ENCODE results near the gene WWTR1.

Gene WWTR1

DNA sequence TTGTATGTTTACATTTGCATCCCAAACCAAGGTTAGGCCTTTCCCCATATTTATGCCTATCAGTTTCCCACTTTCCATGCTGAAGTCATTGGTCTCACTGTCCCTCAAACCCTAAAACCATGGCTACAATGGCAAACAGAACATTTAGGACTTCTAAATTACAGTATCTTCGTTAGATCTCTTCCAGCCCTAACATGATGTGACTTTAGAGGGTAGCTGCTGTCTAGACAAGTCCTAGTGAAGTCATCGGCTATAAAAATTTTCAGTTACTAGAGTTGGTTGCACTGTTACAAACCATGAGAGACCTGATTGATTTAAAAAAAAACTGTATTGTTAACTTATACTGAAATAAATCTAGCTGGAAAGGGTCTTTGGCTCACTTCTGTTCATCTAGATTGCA is 128.7 kb downstream of the WWTR1 start:
- no peak for DNase-seq (ENCODE audit: low read depth)
- TF ChIP-seq CTCF (IDR thresholded peaks at IDR 0.05; ENCODE audit: low read depth, low read length) (no peak), MAX (IDR thresholded peaks at IDR 0.05; ENCODE audit: low read depth, low read length) (no peak), POLR2A (IDR thresholded peaks at IDR 0.05; ENCODE audit: extremely low read depth, insufficient read length) (no peak), MYC (IDR thresholded peaks at IDR 0.05; ENCODE audit: low read depth, low read length) (no peak)
- H3K4me3 ChIP-seq (ENCODE audit: low read depth, low read length), result no peak overlapping the region

GRCh38 chr3:149528340-149528650 is 129.5 kb downstream of the WWTR1 start:
- TF ChIP-seq CTCF (IDR thresholded peaks at IDR 0.05; ENCODE audit: low read depth, low read length) (no peak), MYC (IDR thresholded peaks at IDR 0.05; ENCODE audit: low read depth, low read length) (no peak)
- H3K4me3 ChIP-seq (ENCODE audit: low read depth, low read length), result no peak overlapping the region
- no peak for DNase-seq (ENCODE audit: low read depth)

- TF ChIP-seq MAX (IDR thresholded peaks at IDR 0.05; ENCODE audit: low read depth, low read length), result no peak
- no peak for TF ChIP-seq CTCF (IDR thresholded peaks at IDR 0.05; ENCODE audit: low read depth, low read length)
- no peak for TF ChIP-seq POLR2A (IDR thresholded peaks at IDR 0.05; ENCODE audit: extremely low read depth, insufficient read length)
- TF ChIP-seq MYC (IDR thresholded peaks at IDR 0.05; ENCODE audit: low read depth, low read length), result no peak
- DNase-seq (ENCODE audit: low read depth), result no peak
- H3K4me3 ChIP-seq (ENCODE audit: low read depth, low read length), result no peak overlapping the region
Observed at GRCh38 chr3:149527531-149528339, 130.1 kb downstream of the WWTR1 start.

GRCh38 chr3:149523512-149524299 is 134.1 kb downstream of the WWTR1 start:
- DNase-seq (ENCODE audit: low read depth), result no peak
- no peak overlapping the region for H3K4me3 ChIP-seq (ENCODE audit: low read depth, low read length)
- TF ChIP-seq MAX (IDR thresholded peaks at IDR 0.05; ENCODE audit: low read depth, low read length) (no peak), CTCF (IDR thresholded peaks at IDR 0.05; ENCODE audit: low read depth, low read length) (no peak), MYC (IDR thresholded peaks at IDR 0.05; ENCODE audit: low read depth, low read length) (no peak), POLR2A (IDR thresholded peaks at IDR 0.05; ENCODE audit: extremely low read depth, insufficient read length) (no peak)

DNA sequence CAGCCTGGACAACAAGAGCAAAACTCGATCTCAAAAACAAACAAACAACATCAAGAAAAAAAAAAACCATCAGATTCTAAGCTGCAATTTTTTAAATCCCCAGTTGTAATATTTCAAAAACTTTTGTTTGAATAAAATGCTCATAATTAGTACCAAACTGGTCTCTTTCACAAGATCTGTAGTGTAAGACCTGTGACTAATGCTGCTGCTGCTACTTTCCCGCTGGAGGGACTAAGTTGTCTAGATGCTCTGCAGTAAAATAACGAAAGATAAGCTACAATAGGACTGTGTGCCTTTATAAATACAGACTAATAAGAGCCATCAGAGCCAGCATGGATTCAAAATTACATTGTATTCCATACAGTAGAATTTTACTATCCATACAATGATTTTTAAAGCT is 137.9 kb downstream of the WWTR1 start:
- no peak for DNase-seq (ENCODE audit: low read depth)
- no peak for TF ChIP-seq CTCF (IDR thresholded peaks at IDR 0.05; ENCODE audit: low read depth, low read length)
- no peak for TF ChIP-seq MYC (IDR thresholded peaks at IDR 0.05; ENCODE audit: low read depth, low read length)
- TF ChIP-seq MAX (IDR thresholded peaks at IDR 0.05; ENCODE audit: low read depth, low read length), result no peak
- TF ChIP-seq POLR2A (IDR thresholded peaks at IDR 0.05; ENCODE audit: extremely low read depth, insufficient read length), result no peak
- no peak overlapping the region for H3K4me3 ChIP-seq (ENCODE audit: low read depth, low read length)

All from NB4 (cell line).